ENCODE results near the gene SLC12A8. TPM values are rescaled to one million over a fixed set of nuclear protein-coding genes. Genes with fewer than 3 reads are reported as not detected.

The SLC12A8 gene
- total and polyA plus RNA-seq, 2 experiments from 2014 or later = 6.9 to 15.9 TPM

DNA sequence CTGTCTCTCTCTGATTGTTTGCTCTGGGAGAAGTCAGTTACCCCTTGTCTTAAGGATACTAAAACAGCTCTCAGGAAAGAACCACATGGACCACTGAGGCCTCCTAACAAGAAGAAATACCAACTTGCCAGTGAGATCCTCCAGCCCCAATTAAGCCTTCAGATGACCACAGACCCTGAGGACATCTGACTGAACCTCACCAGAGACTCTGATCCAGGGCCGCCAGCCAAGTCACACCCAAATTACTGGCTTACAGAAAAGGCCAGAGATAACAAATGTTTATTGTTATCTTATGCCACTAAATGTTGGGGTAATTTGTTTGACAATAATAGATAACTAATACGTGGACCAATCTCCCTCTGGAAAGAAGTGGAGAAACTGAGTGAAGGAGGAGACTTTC is 40.2 kb downstream of the SLC12A8 start:
- H3K4me3 Mint-ChIP-seq = no peak overlapping the region
- H3K36me3 ChIP-seq (ENCODE audit: insufficient read depth) = no peaks in the 10 kb centered on the region

More for the DNA sequence above, 40.2 kb downstream of the SLC12A8 start:
- H3K4me1 ChIP-seq (ENCODE audit: insufficient read depth) = no peaks in the 10 kb centered on the region
- no peaks in the 10 kb centered on the region for H3K27me3 ChIP-seq (ENCODE audit: insufficient read depth)
- DNase-seq (ENCODE audit: low spot score) (no peak), ATAC-seq (no peak)
- H2AFZ ChIP-seq = no peak overlapping the region
- no peak overlapping the region for H3K27ac ChIP-seq (ENCODE audit: low read depth)
- no peak overlapping the region for H3K4me2 ChIP-seq
- 0 out of 2 replicates have a peak, but pooled peaks cover 3% of the 10 kb centered on the region for H3K9me2 ChIP-seq (ENCODE audit: insufficient read depth)
- no peaks in the 10 kb centered on the region for H3F3A ChIP-seq (replicated peaks; ENCODE audit: low read depth)
- Mint-ChIP-seq H3K27me3 (ENCODE audit: insufficient read depth, low read depth, poor library complexity) (no peaks in the 10 kb centered on the region), H3K36me3 (ENCODE audit: low read depth) (peaks cover 24% of the 10 kb centered on the region; the same call in 2 of the 3 replicates), H3K27ac (no peak overlapping the region), H3K4me1 (no peaks in the 10 kb centered on the region), H3K9me3 (peaks cover 10% of the 10 kb centered on the region; the same call in 2 of the 3 replicates)
- no peak overlapping the region for H3K4me3 ChIP-seq
- H3K79me2 ChIP-seq (replicated peaks; ENCODE audit: insufficient read depth) = no peaks in the 10 kb centered on the region
- H4K20me1 ChIP-seq (replicated peaks; ENCODE audit: insufficient read depth) = no peaks in the 10 kb centered on the region
- TF ChIP-seq ZNF114 (CRISPR knock-in tag; IDR thresholded peaks at IDR 0.05) (no peak), NANOG (IDR thresholded peaks at IDR 0.05; ENCODE audit: borderline replicate concordance) (no peak), CREB1 (CRISPR knock-in tag; IDR thresholded peaks at IDR 0.05; ENCODE audit: low read depth) (no peak), STAT1 (IDR thresholded peaks at IDR 0.05; ENCODE audit: unreplicated experiment) (no peak), JUNB (IDR thresholded peaks at IDR 0.05; ENCODE audit: unreplicated experiment) (no peak), POLR2AphosphoS5 (IDR thresholded peaks at IDR 0.05; ENCODE audit: low read depth) (no peak), ZNF331 (CRISPR knock-in tag; IDR thresholded peaks at IDR 0.05; ENCODE audit: low read depth) (no peak), EZH2phosphoT487 (IDR thresholded peaks at IDR 0.05; ENCODE audit: unreplicated experiment) (no peak), EZH2 (IDR thresholded peaks at IDR 0.05; ENCODE audit: low read depth, unreplicated experiment) (no peak)
- TF ChIP-seq, protein P1, sequence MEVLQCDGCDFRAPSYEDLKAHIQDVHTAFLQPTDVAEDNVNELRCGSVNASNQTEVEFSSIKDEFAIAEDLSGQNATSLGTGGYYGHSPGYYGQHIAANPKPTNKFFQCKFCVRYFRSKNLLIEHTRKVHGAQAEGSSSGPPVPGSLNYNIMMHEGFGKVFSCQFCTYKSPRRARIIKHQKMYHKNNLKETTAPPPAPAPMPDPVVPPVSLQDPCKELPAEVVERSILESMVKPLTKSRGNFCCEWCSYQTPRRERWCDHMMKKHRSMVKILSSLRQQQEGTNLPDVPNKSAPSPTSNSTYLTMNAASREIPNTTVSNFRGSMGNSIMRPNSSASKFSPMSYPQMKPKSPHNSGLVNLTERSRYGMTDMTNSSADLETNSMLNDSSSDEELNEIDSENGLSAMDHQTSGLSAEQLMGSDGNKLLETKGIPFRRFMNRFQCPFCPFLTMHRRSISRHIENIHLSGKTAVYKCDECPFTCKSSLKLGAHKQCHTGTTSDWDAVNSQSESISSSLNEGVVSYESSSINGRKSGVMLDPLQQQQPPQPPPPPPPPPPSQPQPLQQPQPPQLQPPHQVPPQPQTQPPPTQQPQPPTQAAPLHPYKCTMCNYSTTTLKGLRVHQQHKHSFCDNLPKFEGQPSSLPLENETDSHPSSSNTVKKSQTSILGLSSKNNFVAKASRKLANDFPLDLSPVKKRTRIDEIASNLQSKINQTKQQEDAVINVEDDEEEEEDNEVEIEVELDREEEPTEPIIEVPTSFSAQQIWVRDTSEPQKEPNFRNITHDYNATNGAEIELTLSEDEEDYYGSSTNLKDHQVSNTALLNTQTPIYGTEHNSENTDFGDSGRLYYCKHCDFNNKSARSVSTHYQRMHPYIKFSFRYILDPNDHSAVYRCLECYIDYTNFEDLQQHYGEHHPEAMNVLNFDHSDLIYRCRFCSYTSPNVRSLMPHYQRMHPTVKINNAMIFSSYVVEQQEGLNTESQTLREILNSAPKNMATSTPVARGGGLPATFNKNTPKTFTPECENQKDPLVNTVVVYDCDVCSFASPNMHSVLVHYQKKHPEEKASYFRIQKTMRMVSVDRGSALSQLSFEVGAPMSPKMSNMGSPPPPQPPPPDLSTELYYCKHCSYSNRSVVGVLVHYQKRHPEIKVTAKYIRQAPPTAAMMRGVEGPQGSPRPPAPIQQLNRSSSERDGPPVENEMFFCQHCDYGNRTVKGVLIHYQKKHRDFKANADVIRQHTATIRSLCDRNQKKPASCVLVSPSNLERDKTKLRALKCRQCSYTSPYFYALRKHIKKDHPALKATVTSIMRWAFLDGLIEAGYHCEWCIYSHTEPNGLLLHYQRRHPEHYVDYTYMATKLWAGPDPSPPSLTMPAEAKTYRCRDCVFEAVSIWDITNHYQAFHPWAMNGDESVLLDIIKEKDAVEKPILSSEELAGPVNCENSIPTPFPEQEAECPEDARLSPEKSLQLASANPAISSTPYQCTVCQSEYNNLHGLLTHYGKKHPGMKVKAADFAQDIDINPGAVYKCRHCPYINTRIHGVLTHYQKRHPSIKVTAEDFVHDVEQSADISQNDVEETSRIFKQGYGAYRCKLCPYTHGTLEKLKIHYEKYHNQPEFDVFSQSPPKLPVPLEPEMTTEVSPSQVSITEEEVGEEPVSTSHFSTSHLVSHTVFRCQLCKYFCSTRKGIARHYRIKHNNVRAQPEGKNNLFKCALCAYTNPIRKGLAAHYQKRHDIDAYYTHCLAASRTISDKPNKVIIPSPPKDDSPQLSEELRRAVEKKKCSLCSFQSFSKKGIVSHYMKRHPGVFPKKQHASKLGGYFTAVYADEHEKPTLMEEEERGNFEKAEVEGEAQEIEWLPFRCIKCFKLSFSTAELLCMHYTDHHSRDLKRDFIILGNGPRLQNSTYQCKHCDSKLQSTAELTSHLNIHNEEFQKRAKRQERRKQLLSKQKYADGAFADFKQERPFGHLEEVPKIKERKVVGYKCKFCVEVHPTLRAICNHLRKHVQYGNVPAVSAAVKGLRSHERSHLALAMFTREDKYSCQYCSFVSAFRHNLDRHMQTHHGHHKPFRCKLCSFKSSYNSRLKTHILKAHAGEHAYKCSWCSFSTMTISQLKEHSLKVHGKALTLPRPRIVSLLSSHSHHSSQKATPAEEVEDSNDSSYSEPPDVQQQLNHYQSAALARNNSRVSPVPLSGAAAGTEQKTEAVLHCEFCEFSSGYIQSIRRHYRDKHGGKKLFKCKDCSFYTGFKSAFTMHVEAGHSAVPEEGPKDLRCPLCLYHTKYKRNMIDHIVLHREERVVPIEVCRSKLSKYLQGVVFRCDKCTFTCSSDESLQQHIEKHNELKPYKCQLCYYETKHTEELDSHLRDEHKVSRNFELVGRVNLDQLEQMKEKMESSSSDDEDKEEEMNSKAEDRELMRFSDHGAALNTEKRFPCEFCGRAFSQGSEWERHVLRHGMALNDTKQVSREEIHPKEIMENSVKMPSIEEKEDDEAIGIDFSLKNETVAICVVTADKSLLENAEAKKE (CRISPR knock-in tag; IDR thresholded peaks at IDR 0.05) = no peak
- TF ChIP-seq, protein P2, sequence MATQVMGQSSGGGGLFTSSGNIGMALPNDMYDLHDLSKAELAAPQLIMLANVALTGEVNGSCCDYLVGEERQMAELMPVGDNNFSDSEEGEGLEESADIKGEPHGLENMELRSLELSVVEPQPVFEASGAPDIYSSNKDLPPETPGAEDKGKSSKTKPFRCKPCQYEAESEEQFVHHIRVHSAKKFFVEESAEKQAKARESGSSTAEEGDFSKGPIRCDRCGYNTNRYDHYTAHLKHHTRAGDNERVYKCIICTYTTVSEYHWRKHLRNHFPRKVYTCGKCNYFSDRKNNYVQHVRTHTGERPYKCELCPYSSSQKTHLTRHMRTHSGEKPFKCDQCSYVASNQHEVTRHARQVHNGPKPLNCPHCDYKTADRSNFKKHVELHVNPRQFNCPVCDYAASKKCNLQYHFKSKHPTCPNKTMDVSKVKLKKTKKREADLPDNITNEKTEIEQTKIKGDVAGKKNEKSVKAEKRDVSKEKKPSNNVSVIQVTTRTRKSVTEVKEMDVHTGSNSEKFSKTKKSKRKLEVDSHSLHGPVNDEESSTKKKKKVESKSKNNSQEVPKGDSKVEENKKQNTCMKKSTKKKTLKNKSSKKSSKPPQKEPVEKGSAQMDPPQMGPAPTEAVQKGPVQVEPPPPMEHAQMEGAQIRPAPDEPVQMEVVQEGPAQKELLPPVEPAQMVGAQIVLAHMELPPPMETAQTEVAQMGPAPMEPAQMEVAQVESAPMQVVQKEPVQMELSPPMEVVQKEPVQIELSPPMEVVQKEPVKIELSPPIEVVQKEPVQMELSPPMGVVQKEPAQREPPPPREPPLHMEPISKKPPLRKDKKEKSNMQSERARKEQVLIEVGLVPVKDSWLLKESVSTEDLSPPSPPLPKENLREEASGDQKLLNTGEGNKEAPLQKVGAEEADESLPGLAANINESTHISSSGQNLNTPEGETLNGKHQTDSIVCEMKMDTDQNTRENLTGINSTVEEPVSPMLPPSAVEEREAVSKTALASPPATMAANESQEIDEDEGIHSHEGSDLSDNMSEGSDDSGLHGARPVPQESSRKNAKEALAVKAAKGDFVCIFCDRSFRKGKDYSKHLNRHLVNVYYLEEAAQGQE (IDR thresholded peaks at IDR 0.05; ENCODE audit: unreplicated experiment) = no peak
- TF ChIP-seq, protein P3, sequence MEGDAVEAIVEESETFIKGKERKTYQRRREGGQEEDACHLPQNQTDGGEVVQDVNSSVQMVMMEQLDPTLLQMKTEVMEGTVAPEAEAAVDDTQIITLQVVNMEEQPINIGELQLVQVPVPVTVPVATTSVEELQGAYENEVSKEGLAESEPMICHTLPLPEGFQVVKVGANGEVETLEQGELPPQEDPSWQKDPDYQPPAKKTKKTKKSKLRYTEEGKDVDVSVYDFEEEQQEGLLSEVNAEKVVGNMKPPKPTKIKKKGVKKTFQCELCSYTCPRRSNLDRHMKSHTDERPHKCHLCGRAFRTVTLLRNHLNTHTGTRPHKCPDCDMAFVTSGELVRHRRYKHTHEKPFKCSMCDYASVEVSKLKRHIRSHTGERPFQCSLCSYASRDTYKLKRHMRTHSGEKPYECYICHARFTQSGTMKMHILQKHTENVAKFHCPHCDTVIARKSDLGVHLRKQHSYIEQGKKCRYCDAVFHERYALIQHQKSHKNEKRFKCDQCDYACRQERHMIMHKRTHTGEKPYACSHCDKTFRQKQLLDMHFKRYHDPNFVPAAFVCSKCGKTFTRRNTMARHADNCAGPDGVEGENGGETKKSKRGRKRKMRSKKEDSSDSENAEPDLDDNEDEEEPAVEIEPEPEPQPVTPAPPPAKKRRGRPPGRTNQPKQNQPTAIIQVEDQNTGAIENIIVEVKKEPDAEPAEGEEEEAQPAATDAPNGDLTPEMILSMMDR (conservative IDR thresholded peaks at IDR 0.05; ENCODE audit: low read depth in 2 of 2) = no peak
- TF ChIP-seq, protein P4, sequence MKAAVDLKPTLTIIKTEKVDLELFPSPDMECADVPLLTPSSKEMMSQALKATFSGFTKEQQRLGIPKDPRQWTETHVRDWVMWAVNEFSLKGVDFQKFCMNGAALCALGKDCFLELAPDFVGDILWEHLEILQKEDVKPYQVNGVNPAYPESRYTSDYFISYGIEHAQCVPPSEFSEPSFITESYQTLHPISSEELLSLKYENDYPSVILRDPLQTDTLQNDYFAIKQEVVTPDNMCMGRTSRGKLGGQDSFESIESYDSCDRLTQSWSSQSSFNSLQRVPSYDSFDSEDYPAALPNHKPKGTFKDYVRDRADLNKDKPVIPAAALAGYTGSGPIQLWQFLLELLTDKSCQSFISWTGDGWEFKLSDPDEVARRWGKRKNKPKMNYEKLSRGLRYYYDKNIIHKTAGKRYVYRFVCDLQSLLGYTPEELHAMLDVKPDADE (IDR thresholded peaks at IDR 0.05) = no peak
